ENCODE data around the gene FAM219A. TPM values are rescaled to one million over a fixed set of nuclear protein-coding genes. Genes with fewer than 3 reads are reported as not detected.

The FAM219A gene
- total RNA-seq, 1 experiment from 2014 or later = 17.1 TPM

DNA sequence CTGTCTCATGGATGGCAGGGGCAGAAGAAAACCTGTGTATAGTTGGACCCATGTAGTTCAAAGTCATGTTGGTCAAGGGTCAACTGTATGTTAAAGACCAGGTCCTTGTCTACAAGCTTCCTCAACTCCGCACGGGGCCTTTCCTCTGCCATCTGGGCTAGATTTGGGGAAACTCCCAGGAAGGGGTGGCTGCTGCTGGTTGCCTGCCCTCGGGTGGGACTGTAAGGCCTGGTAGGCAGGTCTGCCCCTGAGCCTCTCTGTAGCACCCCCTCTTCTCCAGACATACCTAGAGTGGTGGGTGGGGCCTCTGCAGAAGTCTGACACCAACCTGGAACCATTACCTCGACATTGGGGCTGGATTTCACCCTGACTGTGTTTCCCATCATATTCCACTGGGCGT is 49.2 kb upstream of the FAM219A start:
- Histone ChIP-seq H3K36me3 (ENCODE audit: low read depth, low read length) (no peaks in the 10 kb centered on the region), H3K79me2 (ENCODE audit: low read length) (no peaks in the 10 kb centered on the region), H3K27me3 (ENCODE audit: low read length) (no peaks in the 10 kb centered on the region), H3K9me2 (replicated peaks; ENCODE audit: low read length) (no peaks in the 10 kb centered on the region), H3K9ac (ENCODE audit: low read length) (no peak overlapping the region), H3K27ac (ENCODE audit: low read length) (no peak overlapping the region), H2AFZ (ENCODE audit: low read length) (no peak overlapping the region), H3K4me3 (ENCODE audit: low read length) (no peak overlapping the region), H3K4me1 (ENCODE audit: insufficient read depth, low read length) (peaks cover 18% of the 10 kb centered on the region), H4K20me1 (ENCODE audit: low read length) (0 out of 2 replicates have a peak, but pooled peaks cover 4% of the 10 kb centered on the region), H3K4me2 (ENCODE audit: low read length) (no peak overlapping the region), H3K9me3 (ENCODE audit: low read length) (no peaks in the 10 kb centered on the region), H3F3A (ENCODE audit: low read length, unreplicated experiment) (no peaks in the 10 kb centered on the region)
- ChIA-PET CTCF (no interaction called here), POLR2A (ENCODE audit: unreplicated experiment) (no interaction called here)
- intact Hi-C loops (cut with micrococcal nuclease) = no loop called here
- no TSS peak for BruUV-seq (replicated peaks)
- DNase-seq (no peak), ATAC-seq (no peak)
- TF ChIP-seq EZH2 (IDR thresholded peaks at IDR 0.05; ENCODE audit: low read length, unreplicated experiment) (no peak), EZH2phosphoT487 (IDR thresholded peaks at IDR 0.05; ENCODE audit: borderline replicate concordance, low read length) (no peak)
- TF ChIP-seq, protein P1, sequence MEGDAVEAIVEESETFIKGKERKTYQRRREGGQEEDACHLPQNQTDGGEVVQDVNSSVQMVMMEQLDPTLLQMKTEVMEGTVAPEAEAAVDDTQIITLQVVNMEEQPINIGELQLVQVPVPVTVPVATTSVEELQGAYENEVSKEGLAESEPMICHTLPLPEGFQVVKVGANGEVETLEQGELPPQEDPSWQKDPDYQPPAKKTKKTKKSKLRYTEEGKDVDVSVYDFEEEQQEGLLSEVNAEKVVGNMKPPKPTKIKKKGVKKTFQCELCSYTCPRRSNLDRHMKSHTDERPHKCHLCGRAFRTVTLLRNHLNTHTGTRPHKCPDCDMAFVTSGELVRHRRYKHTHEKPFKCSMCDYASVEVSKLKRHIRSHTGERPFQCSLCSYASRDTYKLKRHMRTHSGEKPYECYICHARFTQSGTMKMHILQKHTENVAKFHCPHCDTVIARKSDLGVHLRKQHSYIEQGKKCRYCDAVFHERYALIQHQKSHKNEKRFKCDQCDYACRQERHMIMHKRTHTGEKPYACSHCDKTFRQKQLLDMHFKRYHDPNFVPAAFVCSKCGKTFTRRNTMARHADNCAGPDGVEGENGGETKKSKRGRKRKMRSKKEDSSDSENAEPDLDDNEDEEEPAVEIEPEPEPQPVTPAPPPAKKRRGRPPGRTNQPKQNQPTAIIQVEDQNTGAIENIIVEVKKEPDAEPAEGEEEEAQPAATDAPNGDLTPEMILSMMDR (conservative IDR thresholded peaks at IDR 0.05; ENCODE audit: low read depth, low read length) = no peak

DNA sequence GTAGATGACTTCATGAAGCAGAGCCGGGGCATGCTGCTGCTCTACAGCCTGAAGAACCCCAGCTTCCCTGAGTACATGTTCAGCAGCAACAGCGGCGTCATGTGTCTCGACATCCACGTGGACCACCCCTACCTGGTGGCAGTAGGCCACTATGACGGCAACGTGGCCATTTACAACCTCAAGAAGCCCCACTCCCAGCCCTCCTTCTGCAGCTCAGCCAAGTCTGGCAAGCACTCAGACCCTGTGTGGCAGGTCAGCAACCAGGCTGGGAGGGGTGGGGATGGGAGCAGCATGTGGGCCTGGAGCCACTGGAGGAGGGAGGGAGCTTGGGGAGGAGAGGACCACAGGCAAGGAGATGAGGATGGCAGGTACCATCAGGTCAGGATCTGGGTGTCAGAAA is 48.3 kb upstream of the FAM219A start:
- POLR2A ChIA-PET (ENCODE audit: unreplicated experiment) = no interaction called here
- H3K9ac ChIP-seq (ENCODE audit: low read length) = no peak overlapping the region
- H4K20me1 ChIP-seq (ENCODE audit: low read length) = 0 out of 2 replicates have a peak, but pooled peaks cover 5% of the 10 kb centered on the region
- no peaks in the 10 kb centered on the region for H3K9me3 ChIP-seq (ENCODE audit: low read length)
- BruUV-seq (replicated peaks) = no TSS peak
- no peak overlapping the region for H2AFZ ChIP-seq (ENCODE audit: low read length)
- H3K27me3 ChIP-seq (ENCODE audit: low read length) = no peaks in the 10 kb centered on the region
- H3K79me2 ChIP-seq (ENCODE audit: low read length) = no peaks in the 10 kb centered on the region
- intact Hi-C loops (cut with micrococcal nuclease) = no loop called here
- H3F3A ChIP-seq (ENCODE audit: low read length, unreplicated experiment) = no peaks in the 10 kb centered on the region
- H3K27ac ChIP-seq (ENCODE audit: low read length) = no peak overlapping the region
- CTCF ChIA-PET = no interaction called here
- DNase-seq (no peak), ATAC-seq (no peak)
- H3K4me3 ChIP-seq (ENCODE audit: low read length) = no peak overlapping the region
- TF ChIP-seq EZH2 (IDR thresholded peaks at IDR 0.05; ENCODE audit: low read length, unreplicated experiment) (no peak), EZH2phosphoT487 (IDR thresholded peaks at IDR 0.05; ENCODE audit: borderline replicate concordance, low read length) (no peak)
- TF ChIP-seq, protein P1 (conservative IDR thresholded peaks at IDR 0.05; ENCODE audit: low read depth, low read length) = no peak
- no peak overlapping the region for H3K4me2 ChIP-seq (ENCODE audit: low read length)
- peaks cover 27% of the 10 kb centered on the region for H3K4me1 ChIP-seq (ENCODE audit: insufficient read depth, low read length)
- no peaks in the 10 kb centered on the region for H3K36me3 ChIP-seq (ENCODE audit: low read depth, low read length)
- H3K9me2 ChIP-seq (replicated peaks; ENCODE audit: low read length) = no peaks in the 10 kb centered on the region

DNA sequence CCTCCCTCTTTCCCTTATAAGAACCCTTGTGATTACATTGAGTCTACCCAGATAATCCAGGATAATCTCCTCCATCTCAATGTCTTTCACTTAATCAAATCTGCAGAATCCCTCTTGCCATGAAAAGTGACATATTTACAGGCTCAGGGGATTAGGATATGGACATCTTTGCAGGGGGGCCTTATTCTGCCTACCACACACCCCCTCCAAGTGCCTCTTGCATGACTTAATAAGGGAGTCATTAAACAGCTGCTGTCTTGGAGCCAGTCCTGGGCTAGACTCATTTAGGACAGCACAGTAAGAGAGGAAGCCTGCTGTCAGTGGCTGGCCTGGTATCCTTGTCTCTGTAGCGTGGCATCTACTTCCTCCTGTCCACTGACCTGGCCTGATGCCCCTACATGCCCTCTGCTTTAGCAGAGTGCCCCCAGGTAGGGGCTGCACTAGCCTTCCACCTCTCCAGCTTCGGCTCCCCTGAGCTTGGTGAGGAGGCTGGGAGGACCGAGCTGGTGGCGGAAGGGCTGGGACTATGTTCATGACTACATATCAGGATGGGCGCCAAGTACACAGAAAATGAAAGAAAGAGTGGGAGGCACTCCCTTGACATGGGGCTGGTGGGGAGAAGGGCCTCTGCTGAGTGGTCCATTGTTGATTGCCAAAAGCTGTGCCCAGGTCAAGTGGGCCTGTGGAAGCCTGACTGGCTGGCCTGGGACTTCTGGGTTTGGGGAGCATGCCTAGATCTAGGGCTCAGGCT is 47.2 kb upstream of the FAM219A start:
- H3K4me2 ChIP-seq (ENCODE audit: low read length) = no peak overlapping the region
- no peak overlapping the region for H3K4me3 ChIP-seq (ENCODE audit: low read length)
- BruUV-seq (replicated peaks) = no TSS peak
- no peak for TF ChIP-seq EZH2 (IDR thresholded peaks at IDR 0.05; ENCODE audit: low read length, unreplicated experiment)
- TF ChIP-seq, protein P1 (conservative IDR thresholded peaks at IDR 0.05; ENCODE audit: low read depth, low read length) = no peak
- no peak for TF ChIP-seq EZH2phosphoT487 (IDR thresholded peaks at IDR 0.05; ENCODE audit: borderline replicate concordance, low read length)
- CTCF ChIA-PET = no interaction called here
- H2AFZ ChIP-seq (ENCODE audit: low read length) = no peak overlapping the region
- POLR2A ChIA-PET (ENCODE audit: unreplicated experiment) = no interaction called here
- no peaks in the 10 kb centered on the region for H3K79me2 ChIP-seq (ENCODE audit: low read length)
- ATAC-seq (no peak), DNase-seq (no peak)
- no peak overlapping the region for H3K9ac ChIP-seq (ENCODE audit: low read length)
- no peak overlapping the region for H3K27ac ChIP-seq (ENCODE audit: low read length)
- H3K9me2 ChIP-seq (replicated peaks; ENCODE audit: low read length) = no peaks in the 10 kb centered on the region
- no peaks in the 10 kb centered on the region for H3K36me3 ChIP-seq (ENCODE audit: low read depth, low read length)
- no peaks in the 10 kb centered on the region for H3K27me3 ChIP-seq (ENCODE audit: low read length)
- H3F3A ChIP-seq (ENCODE audit: low read length, unreplicated experiment) = no peaks in the 10 kb centered on the region
- 0 out of 2 replicates have a peak, but pooled peaks cover 5% of the 10 kb centered on the region for H4K20me1 ChIP-seq (ENCODE audit: low read length)
- peaks cover 31% of the 10 kb centered on the region for H3K4me1 ChIP-seq (ENCODE audit: insufficient read depth, low read length)
- no peaks in the 10 kb centered on the region for H3K9me3 ChIP-seq (ENCODE audit: low read length)
- intact Hi-C loops (cut with micrococcal nuclease) = no loop called here
